Left cardiac atrium (tissue), 4 donors: ENCODE measurements around the gene IFI44. TPM values are rescaled to one million over a fixed set of nuclear protein-coding genes. Genes with fewer than 3 reads are reported as not detected.

Experiments
- ATAC-seq, 2 donors: fragments of 200-7000 bp; cut with Tn5 transposase; one replicate each; pipeline ENCODE4 v1.9.1; 2020; ENCODE audit warnings: mild to moderate bottlenecking in 2 of 2, moderate library complexity in 2 of 2
- DNase-seq: peaks from one replicate; pipeline ENCODE4 v3.0.0-alpha.2; 2020
- intact Hi-C, 2 donors: fragments of 100-400 bp; cut with DNase I; formaldehyde crosslinking; loops; one replicate each; pipeline versions ENCODE4 v1.14.1 to v1.15.1; 2022 to 2023
- total RNA-seq, 2 donors: library from RNA; stranded (reverse); fragmentation: NEBNext Ultra II Directional; extraction: Animal tissue kit (Norgen Biotek cat#: 25700); gene quantifications; one replicate each; pipeline ENCODE4 v1.2.1, GENCODE V29; 2021
- donor health status: DM: no; HTN: yes; CAD: no.
- donor health status: DM: no; HTN: yes; CAD: no; lungs with severe emphysema.
- donor health status: DM: yes; HTN: yes; CAD: no.
- donor health status: Dilated cardiomyopathy.

The IFI44 gene
- total RNA-seq, 2 donors from 2014 or later = 13.0 to 24.3 TPM

GRCh38 chr1:78647238-78647637, 2.4 kb upstream of the IFI44 start:
- intact Hi-C loops = no loop called here
- ATAC-seq (no peak), DNase-seq (no peak)

- no peak for DNase-seq
- intact Hi-C loops = no loop called here
- ATAC-seq = peak; percentile 31 to 49
Observed at GRCh38 chr1:78650114-78650660, 556 bp downstream of the IFI44 start.

GRCh38 chr1:78651241-78651640, 1.6 kb downstream of the IFI44 start:
- intact Hi-C loops = no loop called here
- peak; percentile 12 to 14 for ATAC-seq
- no peak for DNase-seq

- DNase-seq (no peak), ATAC-seq (no peak)
- intact Hi-C loops = no loop called here
Observed at GRCh38 chr1:78652019-78652560, 2.5 kb downstream of the IFI44 start.

- ATAC-seq (peak in 1 of 2 donors; percentile 63), DNase-seq (no peak)
- intact Hi-C loops = no loop called here
Observed at GRCh38 chr1:78658901-78659300, 9.3 kb downstream of the IFI44 start.

GRCh38 chr1:78663923-78664322, 14.3 kb downstream of the IFI44 start:
- intact Hi-C loops = no loop called here
- DNase-seq = no peak
- ATAC-seq = no peak

- intact Hi-C loops = no loop called here
- ATAC-seq (no peak), DNase-seq (no peak)
Observed at GRCh38 chr1:78664763-78665162, 15.1 kb downstream of the IFI44 start.

- intact Hi-C loops = no loop called here
- DNase-seq (no peak), ATAC-seq (no peak)
Observed at GRCh38 chr1:78665809-78666208, 16.2 kb downstream of the IFI44 start.

- intact Hi-C loops = no loop called here
- DNase-seq = no peak
- ATAC-seq = no peak
Observed at GRCh38 chr1:78667939-78668338, 18.3 kb downstream of the IFI44 start.

GRCh38 chr1:78668427-78668826, 18.8 kb downstream of the IFI44 start:
- DNase-seq (no peak), ATAC-seq (no peak)
- intact Hi-C loops = no loop called here

- intact Hi-C loops = loop anchor here in 1 of 2 donors (5.0 to 10.0 kb wide), 2 partner anchors 55 to 528 kb away; no protein-coding TSS in a partner anchor
- no peak for DNase-seq
- ATAC-seq = no peak
Observed at GRCh38 chr1:78672428-78672827, 22.8 kb downstream of the IFI44 start.

- ATAC-seq (no peak), DNase-seq (no peak)
- intact Hi-C loops = loop anchor here in 1 of 2 donors (5.0 to 10.0 kb wide), 2 partner anchors 56 to 528 kb away; no protein-coding TSS in a partner anchor
Observed at GRCh38 chr1:78673120-78673519, 23.5 kb downstream of the IFI44 start.

- intact Hi-C loops = loop anchor here (2.0 to 10.0 kb wide), 3 partner anchors 60 to 532 kb away; no protein-coding TSS in a partner anchor
Observed at GRCh38 chr1:78676347-78676982, 26.8 kb downstream of the IFI44 start.

GRCh38 chr1:78676993-78677392, 27.4 kb downstream of the IFI44 start:
- ATAC-seq = no peak
- DNase-seq = no peak
- intact Hi-C loops = loop anchor here (2.0 to 10.0 kb wide), 3 partner anchors 60 to 532 kb away; no protein-coding TSS in a partner anchor

More at GRCh38 chr1:78676347-78676982, 26.8 kb downstream of the IFI44 start:
- ATAC-seq (peak in 1 of 2 donors; percentile 39), DNase-seq (no peak)

- no peak for DNase-seq
- intact Hi-C loops = loop anchor here (2.0 to 10.0 kb wide), 3 partner anchors 61 to 533 kb away; no protein-coding TSS in a partner anchor
- no peak for ATAC-seq
Observed at GRCh38 chr1:78677788-78678187, 28.2 kb downstream of the IFI44 start.

GRCh38 chr1:78678324-78678723, 28.7 kb downstream of the IFI44 start:
- ATAC-seq (no peak), DNase-seq (no peak)
- intact Hi-C loops = loop anchor here (5.0 to 10.0 kb wide), 2 partner anchors 531 to 534 kb away; no protein-coding TSS in a partner anchor

- intact Hi-C loops = no loop called here
- no peak for ATAC-seq
- DNase-seq = no peak
Observed at GRCh38 chr1:78681265-78681664, 31.6 kb downstream of the IFI44 start.

- DNase-seq = no peak
- ATAC-seq = no peak
- intact Hi-C loops = no loop called here
Observed at GRCh38 chr1:78682496-78682895, 32.9 kb downstream of the IFI44 start.

- no peak for ATAC-seq
- no peak for DNase-seq
- intact Hi-C loops = no loop called here
Observed at GRCh38 chr1:78683079-78683478, 33.4 kb downstream of the IFI44 start.

GRCh38 chr1:78687315-78687714, 37.7 kb downstream of the IFI44 start:
- no peak for ATAC-seq
- intact Hi-C loops = no loop called here
- no peak for DNase-seq
